HepG2 (cell line): ENCODE results near the gene SMIM45.

Experiments used
- ATAC-seq: fragments of 200-7000 bp; cut with Tn5 transposase; 3 replicates; pipeline ENCODE4 v1.9.1; 2020; ENCODE audit warnings: mild to moderate bottlenecking, moderate library complexity
- BruUV-seq: library from RNA; stranded (reverse); fragments of 400-500 nt; replicated peaks from 2 replicates; lab custom pipeline; 2021; lab: Mats Ljungman, UMichigan
- CTCF ChIA-PET: fragments of 300-600 bp; formaldehyde crosslinking; extraction: SDS; loops from one replicate; lab custom pipeline; 2021; ENCODE audit warnings: low total read pairs, inconsistent platforms, low intra/inter-chr PET ratio; lab: Yijun Ruan, JAX
- POLR2A ChIA-PET: fragments of 350-600 bp; sonication (Branson Sonifier 250); formaldehyde crosslinking; loops from one replicate; lab custom pipeline; 2020; ENCODE audit warnings: antibody characterized with exemption, inconsistent platforms; lab: Yijun Ruan, JAX
- DNase-seq: peaks from one replicate; pipeline ENCODE4 v3.0.0-alpha.2; 2015; ENCODE audit warnings: low spot score
- FAIRE-seq: peaks from 3 replicates; lab custom pipeline; 2011; peaks lifted over from hg19 to GRCh38; lab: Jason Lieb, UNC
- H2AFZ ChIP-seq: one replicate; pipeline ENCODE4 v1.6.1; 2011; ENCODE audit warnings: low read length, inconsistent platforms
- H3K27ac ChIP-seq: fragments of 300-600 bp; 3 replicates; pipeline ENCODE4 v1.8.0; 2011; ENCODE audit warnings: mixed run types, mild to moderate bottlenecking, mixed read lengths, low read length, inconsistent platforms; ENCODE audit not compliant: insufficient read depth; ENCODE audit errors: extremely low read length
- H3K27me3 ChIP-seq, 2 experiments: fragments of 200-600 bp in 1 of 2; 2 replicates in 1 of 2; 3 replicates in 1 of 2; pipeline versions ENCODE4 v1.6.0 to v1.8.0; 2011; ENCODE audit warnings: low read length in 2 of 2, mild to moderate bottlenecking in 2 of 2, moderate library complexity in 2 of 2, inconsistent platforms in 1 of 2; ENCODE audit not compliant: insufficient read depth in 2 of 2, control insufficient read depth in 1 of 2
- H3K36me3 ChIP-seq, 2 experiments: fragments of 200-600 bp in 1 of 2; replicated peaks in 1 of 2; 2 replicates in 1 of 2; 3 replicates in 1 of 2; pipeline versions ENCODE4 v1.5.1 to v1.8.0; 2011; ENCODE audit warnings: low read length in 2 of 2, inconsistent platforms in 1 of 2; ENCODE audit not compliant: insufficient read depth in 2 of 2, control insufficient read depth in 1 of 2
- H3K4me1 ChIP-seq: 2 replicates; pipeline ENCODE4 v1.5.1; 2012; ENCODE audit warnings: low read length, inconsistent platforms; ENCODE audit not compliant: insufficient read depth
- H3K4me2 ChIP-seq: 2 replicates; pipeline ENCODE4 v1.6.0; 2011; ENCODE audit warnings: low read depth, low read length, inconsistent platforms
- H3K4me3 ChIP-seq, 3 experiments: fragments of 200-600 bp in 1 of 3; sonication (generic), shearing (Covaris generic) in 1 of 3; replicated peaks in 1 of 3; 2 replicates each; pipeline ENCODE4 v1.5.1; 2011 to 2016; ENCODE audit warnings: low read length in 3 of 3, inconsistent platforms in 2 of 3, low read depth in 2 of 3, mild to moderate bottlenecking in 2 of 3, control low read depth in 1 of 3, mixed read lengths in 1 of 3; ENCODE audit not compliant: insufficient read depth in 1 of 3
- H3K79me2 ChIP-seq: one replicate; pipeline ENCODE4 v1.6.1; 2011; ENCODE audit warnings: low read length, inconsistent platforms; ENCODE audit not compliant: insufficient read depth
- H3K9ac ChIP-seq: 2 replicates; pipeline ENCODE4 v1.6.0; 2011; ENCODE audit warnings: mild to moderate bottlenecking, low read depth, low read length, inconsistent platforms; ENCODE audit not compliant: insufficient read depth
- H3K9me3 ChIP-seq: 2 replicates; pipeline ENCODE4 v1.5.1; 2012; ENCODE audit warnings: mild to moderate bottlenecking, low read length
- H4K20me1 ChIP-seq: 2 replicates; pipeline ENCODE4 v1.6.0; 2011; ENCODE audit warnings: inconsistent platforms, mild to moderate bottlenecking, low read length, moderate library complexity; ENCODE audit not compliant: insufficient read depth
- GATAD1 ChIP-seq: IDR thresholded peaks from 2 replicates; pipeline ENCODE4 v1.6.1; 2016; ENCODE audit warnings: missing genetic modification reagents, missing compliant biosample characterization
- HOXA3 ChIP-seq: sonication (generic); formaldehyde crosslinking; IDR thresholded peaks from 2 replicates; pipeline ENCODE4 v1.5.0; 2020; ENCODE audit warnings: missing genetic modification reagents
- MAFK ChIP-seq, 2 experiments: IDR thresholded peaks in 1 of 2; conservative IDR thresholded peaks in 1 of 2; 2 replicates each; pipeline ENCODE4 v1.6.1; 2011; ENCODE audit warnings: improper control_type of control experiment in 2 of 2, low read length in 2 of 2
- MBD4 ChIP-seq: IDR thresholded peaks from 2 replicates; pipeline ENCODE4 v1.6.1; 2012; ENCODE audit warnings: low read length, inconsistent platforms, borderline replicate concordance
- POLR2G ChIP-seq: fragments of 200-400 bp; formaldehyde crosslinking; IDR thresholded peaks from 2 replicates; pipeline ENCODE4 v1.6.1; 2018; ENCODE audit warnings: mild to moderate bottlenecking, low read depth, low read length, moderate library complexity
- RARA ChIP-seq: IDR thresholded peaks from 2 replicates; pipeline ENCODE4 v1.6.1; 2016; ENCODE audit warnings: missing genetic modification reagents, missing compliant biosample characterization
- ZNF235 ChIP-seq: sonication (generic); formaldehyde crosslinking; IDR thresholded peaks from 2 replicates; pipeline ENCODE4 v1.8.1; 2023; ENCODE audit warnings: mild to moderate bottlenecking, missing genetic modification reagents, borderline replicate concordance
- ZNF567 ChIP-seq: sonication (generic); formaldehyde crosslinking; IDR thresholded peaks from 2 replicates; pipeline ENCODE4 v1.8.1; 2023; ENCODE audit warnings: mild to moderate bottlenecking, missing genetic modification reagents, borderline replicate concordance
- ZNF766 ChIP-seq: sonication (generic); formaldehyde crosslinking; IDR thresholded peaks from 2 replicates; pipeline ENCODE4 v1.5.0; 2020; ENCODE audit warnings: missing genetic modification reagents, borderline replicate concordance
- ZNF772 ChIP-seq: sonication (generic); formaldehyde crosslinking; IDR thresholded peaks from 2 replicates; pipeline ENCODE4 v1.5.0; 2020; ENCODE audit warnings: mild to moderate bottlenecking, missing genetic modification reagents
- ZZZ3 ChIP-seq: sonication (generic); formaldehyde crosslinking; IDR thresholded peaks from 2 replicates; pipeline ENCODE4 v1.4.0; 2020; ENCODE audit warnings: missing genetic modification reagents, mild to moderate bottlenecking, borderline replicate concordance
- WGBS: methylation state at CpG from one replicate; pipeline ENCODE4 v1.1.6; 2017; ENCODE audit warnings: low lambda C conversion rate; 5-methylcytosine and 5-hydroxymethylcytosine counted together
- in situ Hi-C: cut with HindIII; loops from 2 replicates; pipeline ENCODE4 v1.10.0; 2017; ENCODE audit warnings: low pct_unique_long_range_greater_than_20kb; ENCODE audit not compliant: extremely low pct_ligation_motif_present
- intact Hi-C: fragments of 100-400 bp; cut with micrococcal nuclease; formaldehyde crosslinking; loops from one replicate; pipeline ENCODE4 v1.10.0; 2022; ENCODE audit not compliant: unreplicated experiment
- TF ChIP-seq, protein P1 (sequence below): sonication (generic); formaldehyde crosslinking; IDR thresholded peaks from 2 replicates; pipeline ENCODE4 v1.8.1; 2023; ENCODE audit warnings: mild to moderate bottlenecking, moderate library complexity, missing genetic modification reagents

SMIM45 gene

DNA sequence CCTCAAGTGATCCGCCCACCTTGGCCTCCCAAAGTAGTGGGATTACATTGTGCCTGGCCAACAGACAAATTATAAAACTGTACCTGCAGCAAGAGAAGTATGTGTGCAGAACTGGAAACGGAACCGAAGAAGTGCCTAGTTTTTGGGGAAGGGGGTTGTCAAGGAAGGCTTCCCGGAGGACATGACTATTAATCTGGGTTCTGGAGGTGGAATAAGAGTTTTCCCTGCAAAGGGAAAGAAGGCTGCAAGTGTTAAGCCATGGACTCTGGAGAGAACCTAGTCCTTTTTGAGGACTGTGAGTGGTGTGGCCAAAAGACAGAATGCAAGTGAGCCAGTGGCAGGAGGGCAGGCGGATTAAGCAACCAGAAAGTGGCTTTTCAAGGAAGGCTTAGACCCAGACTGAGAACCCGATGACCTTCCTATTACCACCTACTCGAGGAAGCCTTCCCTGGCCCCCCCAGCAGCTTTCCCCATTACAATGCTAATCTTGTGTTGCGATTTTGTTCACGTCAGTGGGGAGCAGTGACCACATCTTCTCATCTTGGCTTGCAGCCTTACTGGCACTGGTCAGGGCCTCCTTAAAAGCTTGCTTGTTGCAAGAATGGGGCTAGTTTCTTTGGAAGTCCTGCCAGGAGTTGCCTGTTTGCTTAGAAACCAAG lies 11.6 kb downstream of the SMIM45 start:
- ChIA-PET POLR2A (no interaction called here), CTCF (no interaction called here)
- ATAC-seq = no peak
- Histone ChIP-seq H3K4me2 (no peak overlapping the region), H3K9me3 (no peaks in the 10 kb centered on the region), H3K27me3 (peaks cover 0 to 3% of the 10 kb centered on the region in 2 experiments; a peak in 1 of 5 replicates), H3K4me1 (peaks cover 5% of the 10 kb centered on the region; the same call in 1 of the 2 replicates), H3K4me3 (no peak overlapping the region), H3K27ac (no peak overlapping the region), H3K36me3 (no peaks in the 10 kb centered on the region)
- no peak for DNase-seq
- WGBS = 36% methylated on average over 9 of the region's 9 CpGs
- no TSS peak for BruUV-seq
- in situ Hi-C loops = loop anchor here (25.0 kb wide), 1 partner anchor 474 kb away; the partner anchor contains the start of gene NFAM1
- TF ChIP-seq ZNF567 (CRISPR knock-in tag) (no peak), POLR2G (no peak), ZZZ3 (no peak), ZNF235 (no peak), MBD4 (no peak), MAFK (conservative IDR thresholded peaks at IDR 0.05 in 1 of 2, IDR thresholded peaks at IDR 0.05 in 1 of 2; ENCODE audit: low read length in 2 of 2) (no peak), GATAD1 (CRISPR knock-in tag) (no peak), HOXA3 (no peak), ZNF772 (CRISPR knock-in tag) (no peak), RARA (no peak), ZNF766 (CRISPR knock-in tag) (no peak)
- TF ChIP-seq, protein P1, sequence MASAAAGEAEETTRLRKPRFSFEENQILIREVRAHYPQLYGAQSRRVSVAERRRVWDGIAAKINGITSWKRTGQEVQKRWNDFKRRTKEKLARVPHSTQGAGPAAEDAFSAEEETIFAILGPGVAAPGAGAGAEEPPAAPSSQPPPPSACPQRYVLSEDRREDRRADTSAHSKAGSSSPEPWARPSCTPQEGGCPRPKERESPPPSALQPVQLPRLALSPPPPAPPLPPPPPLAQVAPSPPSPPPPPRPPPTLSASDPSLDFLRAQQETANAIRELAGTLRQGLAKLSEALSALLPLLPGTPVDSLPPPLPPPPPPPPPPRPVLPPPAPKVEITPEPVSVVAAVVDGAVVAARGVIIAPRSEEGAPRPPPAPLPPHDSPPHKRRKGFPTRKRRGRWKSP = no peak
- TF ChIP-seq, all 625 proteins: peak for 0
- Histone ChIP-seq H4K20me1 (no peaks in the 10 kb centered on the region), H3K9ac (no peak overlapping the region), H3K79me2 (no peaks in the 10 kb centered on the region), H2AFZ (no peak overlapping the region)
- no peak for FAIRE-seq
- intact Hi-C loops = no loop called here
